Glutamatergic neuron (in vitro differentiated cells): ENCODE data around the gene TEDC1. TPM values are rescaled to one million over a fixed set of nuclear protein-coding genes. Genes with fewer than 3 reads are reported as not detected.

Experiments
- DNase-seq: peaks from one replicate; pipeline ENCODE4 v3.0.0; 2022
- H3K27ac Mint-ChIP-seq: one replicate; pipeline ENCODE4 v1.8.0; 2020; ENCODE audit warnings: mild to moderate bottlenecking, mixed read lengths, inconsistent platforms; ENCODE audit not compliant: unreplicated experiment
- H3K27me3 Mint-ChIP-seq: one replicate; pipeline ENCODE4 v1.8.0; 2020; ENCODE audit warnings: mild to moderate bottlenecking, moderate library complexity, mixed read lengths, inconsistent platforms; ENCODE audit not compliant: unreplicated experiment
- H3K36me3 Mint-ChIP-seq: one replicate; pipeline ENCODE4 v1.8.0; 2020; ENCODE audit warnings: mild to moderate bottlenecking, mixed read lengths, inconsistent platforms; ENCODE audit not compliant: unreplicated experiment
- H3K4me1 Mint-ChIP-seq: one replicate; pipeline ENCODE4 v1.8.0; 2020; ENCODE audit warnings: mild to moderate bottlenecking, low read depth, mixed read lengths, inconsistent platforms; ENCODE audit not compliant: unreplicated experiment
- H3K4me3 Mint-ChIP-seq: one replicate; pipeline ENCODE4 v1.8.0; 2020; ENCODE audit warnings: mild to moderate bottlenecking, mixed read lengths, inconsistent platforms; ENCODE audit not compliant: unreplicated experiment
- H3K9me3 Mint-ChIP-seq: one replicate; pipeline ENCODE4 v1.8.0; 2020; ENCODE audit warnings: mild to moderate bottlenecking, moderate library complexity, mixed read lengths, inconsistent platforms; ENCODE audit not compliant: unreplicated experiment
- CTCF ChIP-seq: fragments of 200-600 bp; sonication (generic); IDR thresholded peaks from one replicate; pipeline ENCODE4 v1.5.0; 2021; ENCODE audit not compliant: partially characterized antibody, unreplicated experiment
- total RNA-seq: library from RNA; stranded (reverse); fragmentation: NEBNext Ultra II Directional; extraction: Animal tissue kit (Norgen Biotek cat#: 25700); gene quantifications from one replicate; pipeline ENCODE4 v1.2.1, GENCODE V29; 2021; ENCODE audit not compliant: unreplicated experiment

The TEDC1 gene
- total RNA-seq, 1 donor from 2014 or later = 13.8 TPM

- Mint-ChIP-seq H3K27me3 (peaks cover 1% of the 10 kb centered on the region), H3K4me1 (no peaks in the 10 kb centered on the region), H3K27ac (no peak overlapping the region), H3K4me3 (no peak overlapping the region), H3K36me3 (no peaks in the 10 kb centered on the region), H3K9me3 (peaks cover 9% of the 10 kb centered on the region)
- no peak for TF ChIP-seq CTCF
- DNase-seq = no peak
Observed at GRCh38 chr14:105464501-105464900, 26.5 kb upstream of the TEDC1 start.

DNA sequence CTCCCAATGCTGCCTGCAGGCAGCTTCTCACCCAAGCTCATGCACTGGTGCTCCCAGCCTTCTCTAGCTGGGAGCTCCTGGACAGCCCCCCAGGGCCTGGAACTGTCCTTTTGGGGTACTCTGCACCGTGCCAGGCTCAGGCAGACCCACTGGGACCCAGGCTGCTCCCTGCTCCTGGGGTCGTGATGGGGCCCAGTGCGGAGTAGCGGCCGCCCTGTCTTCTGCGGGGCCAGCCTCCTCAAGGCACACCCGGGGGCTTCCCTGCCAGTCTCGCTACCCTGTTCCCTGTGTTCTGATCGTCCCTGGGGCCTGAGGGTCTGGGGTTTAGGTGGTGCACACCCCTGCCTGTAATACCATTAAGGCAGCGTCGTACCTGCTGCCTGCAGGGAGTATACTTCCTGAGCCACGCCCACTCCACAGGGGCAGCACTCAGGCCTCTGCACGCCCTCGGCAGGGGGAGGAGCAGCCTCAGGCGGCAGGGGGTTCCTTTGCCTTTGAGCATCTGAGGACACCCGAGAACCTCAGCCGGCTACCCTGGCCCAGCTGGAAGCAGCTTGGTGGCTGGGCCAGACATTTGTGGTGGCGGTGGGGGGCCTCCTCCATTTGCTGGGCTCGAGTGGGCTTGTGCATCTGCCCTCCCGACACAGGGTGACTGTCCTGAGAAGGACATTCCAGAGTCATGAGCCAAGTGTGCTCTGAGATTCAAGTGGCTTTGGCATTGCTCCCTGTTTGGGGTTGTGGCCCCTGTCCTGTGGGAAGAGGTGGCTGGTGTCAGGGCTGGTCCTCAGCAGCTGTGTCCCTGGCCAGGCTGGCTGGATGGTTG lies 25.6 kb upstream of the TEDC1 start:
- no peak for TF ChIP-seq CTCF
- no peaks in the 10 kb centered on the region for H3K36me3 Mint-ChIP-seq
- H3K4me3 Mint-ChIP-seq = no peak overlapping the region
- peaks cover 9% of the 10 kb centered on the region for H3K9me3 Mint-ChIP-seq
- H3K4me1 Mint-ChIP-seq = no peaks in the 10 kb centered on the region
- H3K27ac Mint-ChIP-seq = no peak overlapping the region
- H3K27me3 Mint-ChIP-seq = peaks cover 1% of the 10 kb centered on the region
- no peak for DNase-seq

DNA sequence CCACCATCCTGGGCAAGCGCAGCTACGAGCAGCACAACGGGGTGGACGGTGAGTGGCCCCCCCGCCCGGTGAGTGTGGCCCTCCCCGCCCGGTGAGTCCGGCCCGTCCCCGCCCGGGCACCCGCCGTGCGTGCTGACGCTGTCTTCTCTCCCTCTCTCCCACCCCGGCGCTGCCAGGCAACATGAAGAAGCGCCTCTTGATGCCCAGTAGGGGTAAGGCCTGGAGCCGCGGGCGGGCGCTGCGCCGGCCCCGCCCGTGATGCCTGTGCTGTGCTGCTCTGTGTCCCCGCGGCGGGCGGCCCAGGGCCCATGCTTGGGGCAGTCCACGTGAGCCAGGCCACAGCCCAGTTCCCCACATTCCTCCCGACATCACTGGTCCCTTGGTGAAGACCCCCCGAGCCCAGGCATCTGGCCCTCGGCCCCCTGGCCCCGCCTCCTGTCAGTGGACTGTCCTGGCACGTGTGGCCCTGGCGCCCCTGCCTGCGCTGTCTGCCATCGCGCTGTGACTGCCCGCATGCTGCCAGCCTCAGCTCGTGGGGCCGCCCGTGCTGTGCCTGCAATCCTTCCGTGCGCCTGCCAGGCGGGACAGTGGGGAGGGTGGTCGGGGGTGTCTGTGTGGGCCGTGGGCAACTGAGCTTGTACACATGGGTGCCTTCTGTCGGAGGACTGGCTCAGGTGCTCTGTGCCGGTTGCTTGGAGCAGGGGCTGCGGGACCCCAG lies 24.4 kb upstream of the TEDC1 start:
- DNase-seq = no peak
- TF ChIP-seq CTCF = no peak
- Mint-ChIP-seq H3K4me1 (no peaks in the 10 kb centered on the region), H3K27ac (no peak overlapping the region), H3K36me3 (no peaks in the 10 kb centered on the region), H3K27me3 (peaks cover 1% of the 10 kb centered on the region), H3K4me3 (no peak overlapping the region), H3K9me3 (peaks cover 5% of the 10 kb centered on the region)

DNA sequence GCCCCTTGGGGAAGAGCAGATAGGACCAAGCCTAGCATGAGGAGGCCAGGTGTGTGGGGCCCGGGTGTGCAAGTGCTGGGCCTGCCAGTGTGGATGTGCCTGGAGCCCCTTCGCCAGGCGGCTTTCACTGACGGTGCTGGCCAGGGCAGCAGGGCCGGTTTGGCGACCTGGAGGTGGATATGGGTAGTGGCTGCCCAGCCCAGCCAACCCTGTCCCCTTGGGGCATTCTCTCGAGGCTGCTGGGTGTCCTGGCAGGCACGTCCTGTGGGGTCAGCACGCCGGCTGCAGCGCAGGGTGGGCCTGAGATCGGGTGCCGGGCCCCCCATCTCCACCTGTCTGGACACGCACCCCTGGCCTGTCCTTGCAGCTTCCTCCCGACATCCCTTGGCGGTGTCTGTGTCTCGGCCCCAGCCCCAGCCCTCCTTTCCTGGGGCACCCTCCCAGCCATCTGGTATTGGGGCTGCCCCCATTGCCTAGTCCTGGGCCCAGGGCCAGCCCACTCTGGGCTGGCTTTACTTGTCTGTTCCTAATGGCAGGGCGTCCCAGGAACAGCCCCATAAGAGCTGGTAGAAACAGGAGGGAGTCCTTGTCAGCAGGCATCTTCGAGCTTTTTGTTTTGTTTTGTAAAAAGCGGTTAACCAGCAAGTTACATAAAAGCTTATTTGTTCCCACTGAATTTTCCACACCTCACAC lies 23.7 kb upstream of the TEDC1 start:
- H3K36me3 Mint-ChIP-seq = no peaks in the 10 kb centered on the region
- no peak for DNase-seq
- TF ChIP-seq CTCF = no peak

More for the DNA sequence above, 23.7 kb upstream of the TEDC1 start:
- Mint-ChIP-seq H3K4me3 (no peak overlapping the region), H3K9me3 (peaks cover 5% of the 10 kb centered on the region), H3K4me1 (no peaks in the 10 kb centered on the region), H3K27me3 (peaks cover 1% of the 10 kb centered on the region), H3K27ac (no peak overlapping the region)
